SK-MEL-5 (cell line): ENCODE data around the gene STARD9. TPM values are rescaled to one million over a fixed set of nuclear protein-coding genes. Genes with fewer than 3 reads are reported as not detected.
"Not testable (repeated sequence)": the region's sequence is repeated elsewhere in the genome, so short reads cannot be mapped to it uniquely, and the experiment has no call there.

Experiments used
- DNase-seq: peaks from one replicate; pipeline ENCODE4 v3.0.0-alpha.2; 2016; ENCODE audit warnings: low read depth, low spot score
- in situ Hi-C: cut with HindIII; loops from 2 replicates; pipeline ENCODE4 v1.10.0; 2016; ENCODE audit warnings: low sequenced_read_pairs, high pct_unique_total_duplicates, low pct_unique_long_range_greater_than_20kb
- total RNA-seq: library from RNA; depleted of rRNA; stranded (reverse); fragments of >200 nt; shearing (Covaris generic); gene quantifications from 2 replicates; pipeline ENCODE4 v1.2.3, GENCODE V29; 2014

STARD9 gene
- total RNA-seq, 1 experiment from 2014 or later = 2.1 TPM

DNA sequence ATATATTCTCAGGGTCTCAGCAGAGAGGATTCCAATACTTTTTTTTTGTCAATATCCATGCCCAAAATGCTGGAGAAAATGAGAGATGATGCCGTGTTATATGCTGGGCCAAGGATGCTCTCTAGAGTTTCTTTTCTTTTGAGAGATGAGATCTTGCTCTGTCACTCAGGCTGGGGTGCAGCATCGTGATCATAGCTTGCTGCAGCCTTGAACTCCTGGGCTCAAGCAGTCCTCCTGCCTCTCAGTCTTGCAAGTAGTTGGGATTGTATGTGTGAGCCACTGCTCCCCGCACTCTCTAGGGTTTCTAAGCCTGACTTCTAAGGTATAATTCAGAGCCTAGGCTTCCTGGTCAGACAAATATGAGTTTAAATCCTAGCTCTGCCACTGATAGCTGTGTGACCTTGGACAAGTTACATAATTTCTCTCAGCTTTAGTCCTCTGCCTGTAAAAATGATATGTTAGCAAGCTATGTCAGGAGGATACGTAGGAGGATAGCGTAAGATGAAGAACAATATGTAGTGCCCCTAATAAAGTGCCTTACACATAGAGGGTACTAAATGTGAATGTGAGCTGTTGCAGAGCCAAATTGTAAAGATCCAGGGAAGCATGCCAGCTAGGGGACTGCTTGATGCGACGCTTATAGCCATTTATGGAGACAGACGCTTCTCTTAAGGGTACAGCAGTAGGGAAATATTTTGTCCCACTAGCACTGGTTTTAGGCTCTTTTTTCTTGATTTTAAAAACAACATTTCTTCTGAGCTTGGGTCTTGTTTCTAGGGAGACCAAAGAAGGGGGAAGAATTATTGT is 7.4 kb downstream of the STARD9 start:
- DNase-seq = no peak
- in situ Hi-C loops = no loop called here

DNA sequence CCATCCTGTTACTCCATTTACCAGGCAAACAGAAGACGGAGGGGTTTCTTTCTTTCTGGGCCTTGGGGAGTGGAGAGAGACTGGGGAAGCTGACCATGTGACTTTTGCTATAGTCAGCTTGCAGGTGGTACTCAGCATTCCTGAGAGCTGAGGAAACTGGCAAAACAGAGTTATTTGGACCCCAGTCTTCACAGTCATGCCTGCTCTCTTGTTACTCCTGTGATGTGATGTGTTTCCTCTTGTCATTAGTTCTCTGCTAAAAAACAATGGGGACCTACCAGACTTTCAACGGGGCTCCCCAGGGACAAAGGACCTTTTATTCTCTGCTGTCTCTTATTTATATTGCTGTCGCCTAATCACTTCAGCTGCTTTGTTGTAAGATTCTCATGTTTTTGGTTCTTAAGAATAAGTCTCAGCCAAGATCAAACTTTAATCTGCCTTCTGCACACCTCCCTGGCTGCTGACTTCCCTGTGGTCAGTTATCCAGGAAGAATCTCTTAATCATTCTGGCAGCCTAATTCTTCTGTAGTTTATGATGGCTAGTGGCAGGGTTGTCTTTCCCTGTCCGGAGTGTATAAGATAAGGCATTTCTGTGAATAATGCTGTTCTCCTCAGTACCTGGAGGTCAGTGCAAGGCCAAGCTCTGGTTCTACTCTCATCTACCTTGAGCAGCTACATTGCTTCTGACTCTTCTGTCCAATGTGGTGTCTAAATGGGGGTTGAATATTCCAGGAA is 8.8 kb downstream of the STARD9 start:
- DNase-seq = peak; percentile 9

DNA sequence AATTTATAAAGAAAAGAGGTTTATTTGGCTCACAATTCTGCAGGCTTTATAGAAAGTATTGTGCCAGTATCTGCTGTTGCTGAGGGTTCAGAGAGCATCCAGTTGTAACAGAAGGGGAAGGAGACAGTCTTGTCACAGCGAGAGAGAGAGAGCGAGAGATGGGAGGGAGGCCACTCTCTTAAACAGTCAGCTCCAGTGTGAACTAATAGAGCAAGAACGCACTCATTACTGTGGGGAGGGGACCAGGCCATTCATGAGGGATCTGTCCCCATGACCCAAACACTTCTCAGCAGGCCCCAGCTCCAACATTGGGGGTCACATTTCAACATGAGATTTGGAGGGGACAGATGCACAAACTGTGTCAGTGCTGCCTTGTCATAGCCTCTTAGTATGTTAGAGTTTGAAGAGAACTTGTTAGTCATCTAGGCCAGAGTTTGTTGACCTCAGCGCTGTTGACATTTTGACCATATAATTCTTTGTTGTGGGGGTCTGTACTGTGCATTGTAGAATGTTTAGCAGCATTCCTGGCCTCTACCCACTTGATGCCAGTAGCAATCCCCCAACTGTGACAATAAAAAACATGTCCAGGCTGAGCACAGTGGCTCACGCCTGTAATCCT is 15.3 kb downstream of the STARD9 start:
- no peak for DNase-seq
- in situ Hi-C loops = no loop called here

More for the DNA sequence above, 8.8 kb downstream of the STARD9 start:
- in situ Hi-C loops = no loop called here

DNA sequence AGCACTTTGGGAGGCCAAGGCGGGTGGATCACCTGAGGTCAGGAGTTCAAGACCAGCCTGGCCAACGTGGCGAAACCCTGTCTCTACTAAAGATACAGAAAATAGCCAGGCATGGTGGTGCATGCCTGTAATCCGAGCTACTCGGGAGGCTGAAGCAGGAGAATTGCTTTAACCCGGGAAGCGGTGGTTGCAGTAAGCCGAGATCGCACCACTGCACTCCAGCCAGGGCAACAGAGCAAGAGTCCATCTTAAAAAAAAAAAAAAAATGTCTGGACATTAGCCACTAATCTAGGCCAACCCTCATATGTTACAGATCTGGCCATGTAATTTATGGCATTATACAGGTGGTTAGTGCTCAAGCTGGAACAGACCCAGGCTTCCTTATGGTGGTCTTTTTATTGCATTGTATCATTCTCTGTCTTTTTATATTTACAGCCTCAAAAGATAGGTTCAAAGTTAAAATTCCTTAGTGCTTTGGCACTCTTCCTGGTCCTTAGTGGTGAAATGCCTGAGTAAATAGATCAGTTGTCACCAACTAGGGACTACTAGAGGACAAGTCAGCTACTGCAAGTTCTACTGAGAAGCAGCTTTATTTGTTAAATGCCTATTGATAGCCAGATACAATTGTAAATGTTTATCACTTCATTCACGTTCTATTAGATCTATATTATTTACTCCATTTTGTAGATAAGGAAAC is 16.0 kb downstream of the STARD9 start:
- peak; percentile 41 for DNase-seq
- in situ Hi-C loops = no loop called here

DNA sequence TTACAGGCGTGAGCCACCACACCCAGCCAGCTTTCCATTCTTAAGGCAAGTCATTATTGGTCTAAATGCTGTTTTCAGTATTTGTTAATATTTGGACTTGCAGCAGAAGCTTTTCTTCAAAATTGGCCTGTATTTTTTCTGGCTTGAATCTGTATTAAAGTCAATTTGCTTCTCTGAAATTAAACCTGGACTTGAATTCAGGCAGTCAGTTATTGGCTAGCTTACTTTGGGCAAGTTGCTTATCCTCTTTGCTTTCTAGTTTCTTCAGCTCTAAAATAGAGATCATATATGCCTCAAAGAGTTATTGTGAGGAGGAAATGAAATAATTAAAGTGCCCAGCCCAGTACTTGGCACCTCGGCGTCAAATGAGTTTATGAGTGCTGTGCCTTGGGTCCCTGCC is 17.3 kb downstream of the STARD9 start:
- no peak for DNase-seq
- in situ Hi-C loops = no loop called here

DNA sequence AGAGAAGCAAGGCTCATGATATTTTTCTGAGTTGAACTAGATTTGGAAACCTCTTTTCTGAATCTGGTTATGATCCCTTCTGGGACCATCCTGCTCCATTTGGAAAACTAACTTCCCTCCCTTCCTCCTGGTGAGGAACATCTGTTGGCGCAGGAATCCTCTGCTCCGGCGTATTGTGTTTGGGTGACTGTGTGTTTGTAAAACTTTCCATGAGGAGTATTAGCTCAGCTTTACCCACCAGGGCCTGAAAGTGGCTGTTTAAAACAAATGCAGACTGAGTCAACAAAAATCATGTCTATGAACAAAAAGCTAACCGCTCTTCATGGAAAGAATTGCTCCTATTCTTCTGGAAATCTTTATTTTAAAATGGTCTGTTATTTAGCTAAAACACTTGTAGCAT is 17.7 kb downstream of the STARD9 start:
- no peak for DNase-seq
- in situ Hi-C loops = no loop called here

DNA sequence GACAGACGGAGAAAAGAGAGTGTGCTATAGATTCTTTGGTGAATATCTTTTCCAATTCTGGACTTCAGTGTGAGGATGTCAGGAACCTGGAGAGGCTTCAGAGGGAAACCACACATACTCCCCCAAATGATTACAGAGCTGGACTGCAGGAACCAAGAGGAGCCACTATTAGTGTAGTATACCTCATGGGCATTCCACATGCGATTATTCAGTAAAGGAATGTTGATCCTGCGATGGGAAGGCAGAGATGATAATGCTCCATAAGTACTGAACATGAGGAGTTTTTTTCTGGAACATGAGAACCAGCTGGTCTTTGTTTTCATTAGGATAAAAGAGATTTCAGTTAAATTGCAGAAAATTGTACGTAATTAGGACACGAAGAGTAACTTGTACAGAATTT is 18.7 kb downstream of the STARD9 start:
- in situ Hi-C loops = no loop called here
- no peak for DNase-seq

DNA sequence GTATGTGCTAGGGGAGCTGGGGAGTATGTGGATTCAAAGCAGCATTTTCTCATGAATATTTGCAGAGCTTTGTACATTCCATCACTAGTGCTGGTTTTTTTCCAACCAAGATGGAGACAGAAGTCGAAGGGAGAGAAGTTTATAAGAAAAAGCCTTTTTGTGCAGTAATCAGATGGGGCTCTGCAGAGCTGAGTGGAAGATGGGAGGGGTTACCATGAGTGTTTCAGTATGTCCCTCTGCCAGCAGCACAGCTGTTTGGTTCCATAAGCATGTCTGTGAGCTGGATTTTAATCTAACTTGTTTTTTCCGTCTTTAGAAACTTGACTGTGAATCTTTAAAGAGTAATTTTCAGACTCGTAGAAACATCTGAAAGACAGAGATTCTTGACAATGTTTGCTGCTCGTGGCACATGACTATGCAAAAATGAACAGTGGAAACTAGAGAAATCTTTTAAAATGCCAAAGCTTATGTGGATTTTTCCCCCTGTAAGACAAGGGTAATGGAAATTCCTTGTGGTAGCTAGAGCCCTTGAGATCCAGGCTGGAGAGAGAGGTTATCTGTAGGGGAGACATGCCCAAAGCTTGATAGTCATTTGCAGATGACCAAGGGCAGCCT is 20.3 kb downstream of the STARD9 start:
- no peak for DNase-seq
- in situ Hi-C loops = no loop called here

DNA sequence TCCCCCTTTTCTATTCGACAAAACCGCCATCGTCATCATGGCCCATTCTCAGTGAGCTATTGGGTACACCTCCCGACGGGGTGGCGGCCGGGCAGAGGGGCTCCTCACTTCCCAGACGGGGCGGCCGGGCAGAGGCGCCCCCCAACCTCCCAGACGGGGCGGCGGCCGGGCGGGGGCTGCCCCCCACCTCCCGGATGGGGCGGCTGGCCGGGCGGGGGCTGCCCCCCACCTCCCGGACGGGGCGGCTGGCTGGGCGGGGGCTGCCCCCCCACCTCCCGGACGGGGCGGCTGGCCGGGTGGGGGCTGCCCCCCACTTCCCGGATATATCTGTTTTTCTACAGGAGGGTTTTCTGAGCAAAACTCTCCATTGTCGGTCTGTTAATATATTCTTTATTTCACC is 25.9 kb downstream of the STARD9 start:
- DNase-seq, in situ Hi-C loops: not testable (repeated sequence)

DNA sequence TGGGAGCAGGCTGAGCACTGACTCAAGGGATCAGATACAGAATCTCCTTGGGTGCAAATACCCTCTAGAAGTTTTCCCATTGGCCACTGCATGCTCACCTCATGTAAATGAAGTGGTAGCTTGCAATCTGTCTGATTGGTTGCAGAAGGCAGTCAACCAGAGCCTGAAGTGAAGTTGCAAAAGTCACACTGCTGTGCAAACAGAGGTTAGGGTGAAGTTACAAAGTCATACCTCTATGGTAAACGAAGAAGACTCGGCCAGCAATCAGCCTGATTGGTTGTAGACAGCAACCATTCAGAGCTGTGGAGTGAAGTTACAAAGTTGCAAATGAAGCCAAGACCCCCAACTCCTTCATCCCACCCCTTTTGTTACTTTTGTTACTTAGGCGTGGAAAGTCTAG is 27.1 kb downstream of the STARD9 start:
- in situ Hi-C loops = no loop called here
- no peak for DNase-seq

DNA sequence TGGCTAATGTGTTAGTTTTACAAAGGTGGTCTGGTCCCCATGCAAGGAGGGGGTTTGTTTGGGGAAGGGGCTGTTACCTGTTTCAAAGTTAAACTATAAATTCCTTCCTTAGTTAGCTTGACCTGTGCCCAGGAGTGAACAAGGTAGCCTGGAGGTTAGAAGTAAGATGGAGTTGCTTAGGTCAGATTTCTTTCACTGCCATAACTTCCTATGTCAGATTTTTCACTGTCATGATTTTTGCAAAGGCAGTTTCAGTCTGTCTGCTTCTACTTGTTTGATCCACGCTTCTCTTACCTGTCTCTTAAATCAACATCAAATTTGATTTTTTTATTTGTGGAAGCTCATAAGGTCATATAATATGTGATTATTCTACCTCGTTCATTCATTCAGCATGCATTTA is 28.6 kb downstream of the STARD9 start:
- DNase-seq = no peak
- in situ Hi-C loops = no loop called here

DNA sequence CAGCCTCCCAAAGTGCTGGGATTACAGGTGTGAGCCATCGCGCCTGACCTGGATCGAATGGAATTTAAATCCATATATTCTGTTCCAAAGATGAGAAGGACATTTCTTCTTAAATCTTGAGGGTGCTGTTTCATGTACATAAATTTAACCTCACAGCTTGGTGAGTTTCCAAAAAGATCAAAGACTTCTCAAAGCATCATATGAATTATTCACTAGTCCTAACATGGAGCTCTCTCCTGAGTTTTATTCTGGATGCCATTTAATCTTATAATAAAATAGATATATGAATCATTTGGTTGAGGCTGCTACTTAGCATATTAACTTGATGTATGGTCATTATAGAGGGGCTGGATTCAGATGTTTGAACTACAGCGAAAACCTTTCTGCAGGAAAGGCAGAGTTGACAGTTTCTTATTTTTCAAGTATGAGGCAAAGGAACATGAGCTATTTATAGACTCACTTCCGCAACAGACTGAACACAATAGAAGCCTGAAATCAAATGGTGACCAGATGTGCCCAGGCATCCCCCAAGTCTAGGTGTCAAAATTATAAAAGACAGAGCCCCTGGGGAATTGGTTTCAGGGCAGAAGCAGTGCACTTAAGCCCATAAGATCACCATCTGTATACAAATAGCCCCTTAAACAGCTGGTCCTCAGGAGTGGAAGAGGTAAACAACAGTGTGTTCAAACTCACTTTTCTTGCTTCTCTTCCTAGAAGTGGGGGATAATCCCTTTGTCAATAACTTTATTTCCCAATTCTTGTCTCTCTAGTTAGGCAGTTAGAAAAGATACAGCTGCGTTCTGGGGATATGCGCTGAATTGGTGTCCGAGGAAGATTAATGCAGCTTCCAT is 29.7 kb downstream of the STARD9 start:
- in situ Hi-C loops = no loop called here

DNA sequence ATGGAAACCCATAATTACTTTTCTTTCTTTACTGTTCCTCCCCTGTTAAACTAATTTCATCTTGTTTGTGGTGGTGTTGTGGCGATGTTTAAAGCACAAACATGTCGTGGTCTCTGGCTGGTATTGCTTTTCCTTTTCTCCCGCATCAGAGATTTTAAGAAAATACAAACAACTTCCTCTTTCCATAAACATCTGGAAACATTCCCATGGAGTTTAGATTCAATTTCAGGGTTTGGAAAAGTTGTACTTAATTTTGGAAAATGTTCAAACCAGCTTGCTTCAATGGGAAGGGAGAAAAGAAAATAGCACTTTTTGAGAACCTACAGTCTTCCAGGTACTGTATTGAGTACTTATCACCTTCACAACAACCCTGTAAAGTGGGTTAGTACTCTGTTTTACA is 30.4 kb downstream of the STARD9 start:
- no peak for DNase-seq
- in situ Hi-C loops = no loop called here

More for the DNA sequence above, 29.7 kb downstream of the STARD9 start:
- DNase-seq = no peak

DNA sequence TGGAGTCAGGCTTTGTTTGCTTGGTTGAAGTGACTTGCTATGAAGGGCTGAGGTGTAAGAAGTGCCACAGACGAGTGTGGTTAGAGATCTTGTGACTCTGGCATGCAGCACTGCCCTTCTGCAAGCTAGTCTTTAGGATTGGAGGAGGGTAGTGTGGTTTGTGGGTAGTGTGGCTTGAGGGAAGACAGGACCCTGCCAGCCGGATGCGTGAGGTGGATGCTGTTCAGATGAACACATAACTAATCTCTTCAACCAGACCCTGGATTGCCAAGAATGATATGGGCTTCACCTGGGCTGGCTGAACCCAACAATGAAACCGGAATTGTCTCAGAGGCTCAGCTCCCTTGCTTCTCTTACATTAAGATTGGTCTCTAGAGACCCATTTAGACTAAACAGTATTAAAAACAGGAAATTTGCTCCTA is 32.7 kb downstream of the STARD9 start:
- peak; percentile 77 for DNase-seq
- in situ Hi-C loops = no loop called here

DNA sequence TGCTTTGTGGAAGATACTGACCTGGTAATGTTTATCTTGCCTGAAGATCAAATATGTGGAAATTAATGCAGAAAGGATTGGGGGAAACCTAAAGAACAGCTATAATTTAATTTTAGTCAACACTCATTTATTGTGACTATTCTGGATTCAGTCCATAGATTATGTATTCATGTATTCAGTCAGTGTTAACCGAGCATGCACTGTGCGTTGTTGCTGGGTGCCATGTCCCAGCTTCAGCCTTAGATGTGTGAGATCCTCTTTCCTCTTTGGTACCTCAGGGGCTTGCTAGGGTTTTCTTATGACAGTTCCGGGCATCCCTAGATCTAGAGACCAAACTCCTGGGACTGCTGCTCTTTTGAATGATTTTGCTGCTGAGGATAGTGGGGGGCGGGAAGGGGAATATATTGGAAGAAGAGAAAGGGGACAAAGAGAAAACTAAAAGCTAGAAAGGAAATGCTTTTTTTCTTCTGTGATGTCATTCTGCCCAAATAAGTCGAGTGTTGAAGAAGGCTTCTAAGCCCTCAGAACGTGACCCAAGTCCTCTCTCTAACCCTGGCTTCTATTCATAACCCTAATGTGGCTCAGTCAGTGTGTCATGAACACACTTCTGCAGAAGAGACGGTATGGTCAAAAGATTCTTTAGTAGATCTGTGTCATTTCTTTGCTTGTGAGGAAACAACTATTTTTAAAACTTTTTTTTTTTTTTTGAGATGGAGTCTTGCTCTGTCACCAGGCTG is 33.5 kb downstream of the STARD9 start:
- in situ Hi-C loops = no loop called here
- DNase-seq = no peak

DNA sequence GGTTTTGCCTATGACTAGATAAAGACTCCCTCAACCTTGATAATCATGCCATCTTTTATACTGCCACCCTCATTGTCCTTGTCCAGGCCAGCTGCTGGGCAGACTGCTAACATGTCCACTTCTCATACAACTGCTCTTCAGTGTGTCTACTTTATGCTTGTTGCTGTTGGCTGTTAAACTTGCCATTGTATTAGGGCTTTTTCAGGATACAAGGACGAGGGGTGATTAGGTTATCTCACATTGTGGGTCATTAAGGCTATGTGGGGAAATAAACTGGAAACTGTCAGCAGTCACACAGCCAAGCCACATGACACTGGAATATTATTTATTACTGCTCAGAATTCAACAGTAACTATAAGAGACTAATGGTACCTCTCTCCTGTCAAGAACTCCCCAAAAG is 36.1 kb downstream of the STARD9 start:
- DNase-seq = no peak
- in situ Hi-C loops = no loop called here
